Breast epithelium (tissue), 4 donors: ENCODE data around the gene TMEM202. TPM values are rescaled to one million over a fixed set of nuclear protein-coding genes. Genes with fewer than 3 reads are reported as not detected.

Experiments used
- DNase-seq, 2 donors: peaks; one replicate each; pipeline ENCODE4 v3.0.0-alpha.2; 2019; ENCODE audit warnings: low spot score in 2 of 2
- H3K27ac ChIP-seq, 2 donors: fragments of 200-600 bp; sonication (generic) in 1 of 2; one replicate each; pipeline ENCODE4 v1.5.1; 2016 to 2019; ENCODE audit warnings: mild to moderate bottlenecking in 1 of 2
- H3K27me3 ChIP-seq, 2 donors: fragments of 200-600 bp; sonication (generic) in 1 of 2; one replicate each; pipeline versions ENCODE4 v1.5.1 to v1.6.0; 2017 to 2019; ENCODE audit warnings: control low read depth in 1 of 2, mild to moderate bottlenecking in 1 of 2
- H3K36me3 ChIP-seq: fragments of 200-600 bp; one replicate; pipeline ENCODE4 v1.5.1; 2019
- H3K4me1 ChIP-seq, 2 donors: fragments of 200-600 bp; sonication (generic); one replicate each; pipeline ENCODE4 v1.5.1; 2016 to 2019; ENCODE audit warnings: control low read depth in 1 of 2
- H3K4me3 ChIP-seq, 3 donors: fragments of 200-600 bp; sonication (generic); 1 replicate in 2 of 3; 2 replicates in 1 of 3; pipeline ENCODE4 v1.5.1; 2016 to 2019; ENCODE audit warnings: mild to moderate bottlenecking in 3 of 3, moderate library complexity in 2 of 3
- H3K9me3 ChIP-seq, 2 donors: fragments of 200-600 bp; sonication (generic) in 1 of 2; one replicate each; pipeline ENCODE4 v1.5.1; 2016 to 2019; ENCODE audit warnings: control low read depth in 1 of 2
- CTCF ChIP-seq, 3 donors: fragments of 450-650 bp; IDR thresholded peaks; one replicate each; pipeline ENCODE4 v1.5.1; 2016 to 2017; ENCODE audit warnings: antibody characterized with exemption in 3 of 3, mild to moderate bottlenecking in 3 of 3, moderate library complexity in 3 of 3
- POLR2A ChIP-seq: fragments of 450-650 bp; IDR thresholded peaks from one replicate; pipeline ENCODE4 v1.6.1; 2016; ENCODE audit warnings: antibody characterized with exemption, mild to moderate bottlenecking, moderate library complexity
- POLR2AphosphoS5 ChIP-seq, 3 donors: sonication (generic); formaldehyde crosslinking; IDR thresholded peaks; one replicate each; pipeline ENCODE4 v1.6.1; 2017; ENCODE audit warnings: antibody characterized with exemption in 3 of 3
- intact Hi-C: fragments of 100-400 bp; cut with DNase I; formaldehyde crosslinking; loops from one replicate; pipeline ENCODE4 v1.15.1; 2023; ENCODE audit warnings: low total_unique reads
- total RNA-seq, 3 donors: library from RNA; depleted of rRNA; stranded (reverse); fragments of >200 nt; gene quantifications; one replicate each; pipeline ENCODE4 v1.1.0, GENCODE V29; 2016

Gene TMEM202
- total RNA-seq, 3 donors from 2014 or later, result not detected

- DNase-seq, result no peak
- no peaks in the 10 kb centered on the region for H3K36me3 ChIP-seq
- H3K9me3 ChIP-seq, result no peaks in the 10 kb centered on the region
- no peaks in the 10 kb centered on the region for H3K4me1 ChIP-seq
- H3K4me3 ChIP-seq, result no peak overlapping the region
- H3K27ac ChIP-seq, result no peak overlapping the region
- intact Hi-C loops, result no loop called here
- TF ChIP-seq POLR2AphosphoS5 (IDR thresholded peaks at IDR 0.05) (no peak), CTCF (IDR thresholded peaks at IDR 0.05) (no peak), POLR2A (no peak)
- no peaks in the 10 kb centered on the region for H3K27me3 ChIP-seq
Observed at GRCh38 chr15:72451224-72451623, 53.1 kb downstream of the TMEM202 start.

DNA sequence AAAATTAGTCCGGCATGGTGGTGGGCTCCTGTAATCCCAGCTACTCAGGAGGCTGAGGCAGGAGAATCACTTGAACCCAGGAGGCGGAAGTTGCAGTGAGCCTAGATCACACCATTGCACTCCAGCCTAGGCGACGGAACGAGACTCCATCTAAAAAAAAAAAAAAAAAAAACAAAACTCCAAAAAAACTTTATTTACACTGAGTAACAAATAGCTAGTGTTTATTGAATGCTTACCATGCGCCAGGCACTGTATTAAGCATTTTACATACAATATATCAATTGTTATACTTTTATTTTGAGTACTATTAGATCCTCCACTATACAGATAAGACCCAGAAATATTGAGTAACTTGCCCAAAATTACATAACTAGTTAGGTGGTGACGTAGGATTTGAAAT lies 58.6 kb downstream of the TMEM202 start:
- no peak overlapping the region for H3K27ac ChIP-seq
- intact Hi-C loops, result no loop called here
- no peaks in the 10 kb centered on the region for H3K4me1 ChIP-seq
- H3K4me3 ChIP-seq, result no peak overlapping the region
- no peak for DNase-seq
- no peaks in the 10 kb centered on the region for H3K27me3 ChIP-seq
- TF ChIP-seq POLR2AphosphoS5 (IDR thresholded peaks at IDR 0.05), result no peak
- TF ChIP-seq CTCF (IDR thresholded peaks at IDR 0.05), result no peak
- TF ChIP-seq POLR2A, result no peak
- no peaks in the 10 kb centered on the region for H3K36me3 ChIP-seq
- no peaks in the 10 kb centered on the region for H3K9me3 ChIP-seq

Other genes starting within 250 kb of the TMEM202 start
- gene GRAMD2A, start 200.5 kb upstream of the TMEM202 start, total RNA-seq, result 10 to 100 TPM in 2 of 3 donors, under 1 TPM in 1; 0.16 to 52.5 (median 18.7) TPM
- gene PKM, start 167.1 kb upstream of the TMEM202 start, total RNA-seq, result 100 to 1,000 TPM; 212 to 476 (median 367) TPM
- 10 to 100 TPM; 63.9 to 90.4 (median 65.8) TPM for gene PARP6, start 125.8 kb upstream of the TMEM202 start, total RNA-seq
- gene CELF6, start 78.1 kb upstream of the TMEM202 start, total RNA-seq, result 1 to 10 TPM; 2.6 to 3.5 (median 2.9) TPM
- gene HEXA, start 22.3 kb upstream of the TMEM202 start, total RNA-seq, result 100 to 1,000 TPM in 1 of 3 donors, 10 to 100 TPM in 2; 63.6 to 147 (median 81.1) TPM
- gene ARIH1, start 76.0 kb downstream of the TMEM202 start, total RNA-seq, result 100 to 1,000 TPM in 1 of 3 donors, 10 to 100 TPM in 2; 54.1 to 106 (median 61.1) TPM